ENCODE measurements around the gene FLACC1. TPM values are rescaled to one million over a fixed set of nuclear protein-coding genes. Genes with fewer than 3 reads are reported as not detected.

The FLACC1 gene
- total and polyA plus RNA-seq, 2 experiments from 2014 or later, result 0.10 to 0.27 TPM

GRCh38 chr2:201377218-201377617, 20.1 kb upstream of the FLACC1 start:
- Mint-ChIP-seq H3K27me3 (ENCODE audit: insufficient read depth, low read depth, poor library complexity) (peaks cover 2% of the 10 kb centered on the region), H3K4me3 (no peak overlapping the region), H3K36me3 (ENCODE audit: low read depth) (peaks cover 25% of the 10 kb centered on the region), H3K27ac (no peak overlapping the region), H3K4me1 (peaks cover 13% of the 10 kb centered on the region), H3K9me3 (peaks cover 7% of the 10 kb centered on the region; the same call in 2 of the 3 replicates)
- H3K36me3 ChIP-seq (ENCODE audit: insufficient read depth), result no peaks in the 10 kb centered on the region
- ATAC-seq (no peak), DNase-seq (ENCODE audit: low spot score) (no peak)
- H3K79me2 ChIP-seq (replicated peaks; ENCODE audit: insufficient read depth), result no peaks in the 10 kb centered on the region
- H4K20me1 ChIP-seq (replicated peaks; ENCODE audit: insufficient read depth), result no peaks in the 10 kb centered on the region
- H3K4me1 ChIP-seq (ENCODE audit: insufficient read depth), result peaks cover 5% of the 10 kb centered on the region; the same call in 1 of the 2 replicates
- H3K4me3 ChIP-seq, result no peak overlapping the region
- no peak overlapping the region for H2AFZ ChIP-seq
- no peak overlapping the region for H3K27ac ChIP-seq (ENCODE audit: low read depth)
- TF ChIP-seq ZNF114 (CRISPR knock-in tag; IDR thresholded peaks at IDR 0.05) (no peak), JUNB (IDR thresholded peaks at IDR 0.05; ENCODE audit: unreplicated experiment) (no peak), CTCF (conservative IDR thresholded peaks at IDR 0.05; ENCODE audit: low read depth in 2 of 2) (no peak), CREB1 (CRISPR knock-in tag; IDR thresholded peaks at IDR 0.05; ENCODE audit: low read depth) (no peak), NANOG (IDR thresholded peaks at IDR 0.05; ENCODE audit: borderline replicate concordance) (no peak), STAT1 (IDR thresholded peaks at IDR 0.05; ENCODE audit: unreplicated experiment) (no peak), REST (IDR thresholded peaks at IDR 0.05; ENCODE audit: unreplicated experiment) (no peak), EZH2 (IDR thresholded peaks at IDR 0.05; ENCODE audit: low read depth, unreplicated experiment) (no peak), POLR2AphosphoS5 (IDR thresholded peaks at IDR 0.05; ENCODE audit: low read depth) (no peak), ZNF462 (CRISPR knock-in tag; IDR thresholded peaks at IDR 0.05) (no peak), EZH2phosphoT487 (IDR thresholded peaks at IDR 0.05; ENCODE audit: unreplicated experiment) (no peak), ZNF331 (CRISPR knock-in tag; IDR thresholded peaks at IDR 0.05; ENCODE audit: low read depth) (no peak), ETS1 (IDR thresholded peaks at IDR 0.05) (no peak)
- H3F3A ChIP-seq (replicated peaks; ENCODE audit: low read depth), result no peaks in the 10 kb centered on the region
- H3K4me2 ChIP-seq, result no peak overlapping the region
- H3K27me3 ChIP-seq (ENCODE audit: insufficient read depth), result no peaks in the 10 kb centered on the region
- H3K9me2 ChIP-seq (ENCODE audit: insufficient read depth), result no peaks in the 10 kb centered on the region
